WERI-Rb-1 (cell line): ENCODE measurements around the gene DNAH9.

ENCODE experiments used
- DNase-seq: peaks from one replicate; pipeline ENCODE4 v3.0.0-alpha.2; 2020
- H3K27ac ChIP-seq: fragments of 250-450 bp; sonication (Bioruptor Pico); 2 replicates; pipeline ENCODE4 v1.5.1; 2020; ENCODE audit warnings: mild to moderate bottlenecking, moderate library complexity
- H3K27me3 ChIP-seq: fragments of 250-450 bp; sonication (Bioruptor Pico); 2 replicates; pipeline ENCODE4 v1.5.1; 2021; ENCODE audit warnings: mild to moderate bottlenecking, low read depth, moderate library complexity; ENCODE audit not compliant: insufficient read depth, severe bottlenecking
- H3K36me3 ChIP-seq: fragments of 250-450 bp; sonication (Bioruptor Pico); 2 replicates; pipeline ENCODE4 v1.5.1; 2020; ENCODE audit warnings: mild to moderate bottlenecking, moderate library complexity
- H3K4me3 ChIP-seq: 2 replicates; pipeline ENCODE4 v1.5.1; 2011; ENCODE audit warnings: low read depth, mild to moderate bottlenecking, control low read depth, low read length
- H3K9me3 ChIP-seq: fragments of 250-450 bp; sonication (Bioruptor Pico); 2 replicates; pipeline ENCODE4 v1.5.1; 2021; ENCODE audit warnings: mild to moderate bottlenecking, moderate library complexity; ENCODE audit not compliant: severe bottlenecking
- TF ChIP-seq, protein P1 (sequence below): IDR thresholded peaks from 2 replicates; pipeline ENCODE4 v1.5.1; 2011; ENCODE audit warnings: low read depth, mild to moderate bottlenecking, control low read depth, inconsistent platforms, low read length

Gene DNAH9

DNA sequence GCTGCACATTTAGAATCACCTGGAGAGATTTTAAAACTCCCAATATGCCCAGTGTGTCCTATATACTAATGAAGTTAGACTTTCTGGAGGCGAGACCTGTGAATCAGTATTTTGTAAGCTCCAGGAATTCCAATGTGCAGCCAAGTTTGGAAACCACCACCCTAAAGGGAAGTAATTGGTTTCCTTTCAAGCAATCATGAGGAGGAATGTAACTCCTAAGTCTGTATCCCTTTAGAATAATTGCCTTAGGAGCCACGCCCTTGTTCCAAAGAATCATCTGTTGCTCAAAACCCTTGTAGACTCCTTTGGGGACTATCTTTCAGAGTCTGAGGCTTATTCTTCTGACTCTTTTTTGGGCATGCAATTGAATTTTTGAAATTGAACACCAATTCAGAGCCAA, 84.4 kb downstream of the DNAH9 start:
- Histone ChIP-seq H3K36me3 (no peaks in the 10 kb centered on the region), H3K4me3 (no peak overlapping the region), H3K27me3 (peaks cover 8% of the 10 kb centered on the region), H3K27ac (no peak overlapping the region), H3K9me3 (no peaks in the 10 kb centered on the region)
- DNase-seq = no peak
- TF ChIP-seq, protein P1, sequence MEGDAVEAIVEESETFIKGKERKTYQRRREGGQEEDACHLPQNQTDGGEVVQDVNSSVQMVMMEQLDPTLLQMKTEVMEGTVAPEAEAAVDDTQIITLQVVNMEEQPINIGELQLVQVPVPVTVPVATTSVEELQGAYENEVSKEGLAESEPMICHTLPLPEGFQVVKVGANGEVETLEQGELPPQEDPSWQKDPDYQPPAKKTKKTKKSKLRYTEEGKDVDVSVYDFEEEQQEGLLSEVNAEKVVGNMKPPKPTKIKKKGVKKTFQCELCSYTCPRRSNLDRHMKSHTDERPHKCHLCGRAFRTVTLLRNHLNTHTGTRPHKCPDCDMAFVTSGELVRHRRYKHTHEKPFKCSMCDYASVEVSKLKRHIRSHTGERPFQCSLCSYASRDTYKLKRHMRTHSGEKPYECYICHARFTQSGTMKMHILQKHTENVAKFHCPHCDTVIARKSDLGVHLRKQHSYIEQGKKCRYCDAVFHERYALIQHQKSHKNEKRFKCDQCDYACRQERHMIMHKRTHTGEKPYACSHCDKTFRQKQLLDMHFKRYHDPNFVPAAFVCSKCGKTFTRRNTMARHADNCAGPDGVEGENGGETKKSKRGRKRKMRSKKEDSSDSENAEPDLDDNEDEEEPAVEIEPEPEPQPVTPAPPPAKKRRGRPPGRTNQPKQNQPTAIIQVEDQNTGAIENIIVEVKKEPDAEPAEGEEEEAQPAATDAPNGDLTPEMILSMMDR = no peak

- Histone ChIP-seq H3K36me3 (no peaks in the 10 kb centered on the region), H3K27me3 (peaks cover 17% of the 10 kb centered on the region), H3K27ac (no peak overlapping the region), H3K9me3 (no peaks in the 10 kb centered on the region), H3K4me3 (no peak overlapping the region)
- TF ChIP-seq, protein P1 = no peak
- DNase-seq = no peak
These were observed 92.4 kb downstream of the DNAH9 start for GRCh38 chr17:11690681-11691080.

GRCh38 chr17:11692688-11693087, 94.4 kb downstream of the DNAH9 start:
- H3K27ac ChIP-seq = no peak overlapping the region
- DNase-seq = no peak
- H3K4me3 ChIP-seq = no peak overlapping the region
- no peaks in the 10 kb centered on the region for H3K36me3 ChIP-seq
- TF ChIP-seq, protein P1 = no peak
- H3K27me3 ChIP-seq = peaks cover 12% of the 10 kb centered on the region
- H3K9me3 ChIP-seq = no peaks in the 10 kb centered on the region

DNA sequence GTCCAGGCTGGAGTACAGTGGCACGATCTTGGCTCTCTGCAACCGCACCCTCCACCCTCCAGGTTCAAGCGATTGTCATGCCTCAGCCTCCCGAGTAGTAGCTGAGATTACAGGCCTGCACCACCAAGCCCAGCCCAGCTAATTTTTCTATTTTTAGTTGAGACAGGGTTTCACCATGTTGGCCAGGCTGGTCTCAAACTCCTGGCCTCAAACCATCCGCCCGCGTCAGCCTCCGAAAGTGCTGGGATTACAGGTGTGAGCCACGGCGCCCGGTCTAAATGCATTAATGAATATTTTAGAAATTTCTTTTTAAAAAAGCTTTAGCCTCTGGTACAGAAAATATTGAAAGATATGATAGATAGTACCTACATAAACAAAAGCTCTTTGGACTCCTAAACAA, 95.0 kb downstream of the DNAH9 start:
- H3K27me3 ChIP-seq = peaks cover 12% of the 10 kb centered on the region
- no peaks in the 10 kb centered on the region for H3K36me3 ChIP-seq
- H3K4me3 ChIP-seq = no peak overlapping the region
- H3K27ac ChIP-seq = no peak overlapping the region
- no peaks in the 10 kb centered on the region for H3K9me3 ChIP-seq
- DNase-seq = no peak
- TF ChIP-seq, protein P1 = no peak

DNA sequence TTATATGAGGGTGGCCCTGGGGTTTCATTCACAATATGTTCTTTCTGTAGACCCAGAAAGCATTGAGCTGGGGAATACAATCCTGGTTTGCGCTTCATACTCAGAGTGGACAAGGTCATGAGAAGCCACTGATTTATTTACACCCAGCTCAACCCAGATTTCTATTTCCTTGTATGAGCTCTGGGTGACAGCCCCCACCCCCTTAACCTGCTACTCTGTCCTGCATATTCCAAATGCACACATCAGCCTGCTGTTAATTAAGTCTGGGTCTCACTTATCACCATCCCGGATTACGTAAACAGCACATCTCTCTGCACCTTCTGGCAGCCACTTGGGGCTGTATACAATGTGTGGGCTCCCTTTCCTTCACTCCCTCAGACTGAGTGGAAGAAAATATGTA, 102.4 kb downstream of the DNAH9 start:
- DNase-seq = no peak
- H3K27ac ChIP-seq = no peak overlapping the region
- peaks cover 10% of the 10 kb centered on the region for H3K27me3 ChIP-seq
- no peak overlapping the region for H3K4me3 ChIP-seq
- no peaks in the 10 kb centered on the region for H3K36me3 ChIP-seq
- H3K9me3 ChIP-seq = no peaks in the 10 kb centered on the region
- TF ChIP-seq, protein P1 = no peak

DNA sequence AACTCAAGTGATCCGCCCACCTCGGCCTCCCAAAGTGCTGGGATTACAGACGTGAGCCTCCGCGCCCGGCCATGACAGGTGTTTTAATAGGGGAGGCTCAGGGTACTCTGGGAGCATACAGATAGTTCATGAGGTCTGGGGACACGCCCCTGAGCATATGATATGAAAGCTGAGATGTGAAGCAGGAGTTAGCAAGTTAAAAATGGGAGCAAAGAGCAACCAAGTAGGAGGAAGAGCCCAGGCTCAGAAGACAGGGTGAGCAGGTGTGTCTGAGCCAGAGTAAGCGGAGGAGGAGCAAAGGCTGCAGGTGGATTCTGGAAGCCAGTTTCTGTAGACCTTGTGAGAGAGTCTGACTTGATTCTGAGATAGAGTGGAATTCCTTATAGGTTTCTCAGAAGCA, 103.6 kb downstream of the DNAH9 start:
- H3K27ac ChIP-seq = no peak overlapping the region
- H3K4me3 ChIP-seq = no peak overlapping the region
- DNase-seq = no peak
- H3K36me3 ChIP-seq = no peaks in the 10 kb centered on the region
- peaks cover 10% of the 10 kb centered on the region for H3K27me3 ChIP-seq
- TF ChIP-seq, protein P1 = no peak
- H3K9me3 ChIP-seq = no peaks in the 10 kb centered on the region
